NT2/D1 (cell line): Measurements from ENCODE around the gene SCMH1.

Experiments used
- YY1 ChIP-seq: IDR thresholded peaks from 2 replicates; pipeline ENCODE4 v1.6.1; 2011; ENCODE audit not compliant: insufficient read length, insufficient read depth
- ZNF274 ChIP-seq: IDR thresholded peaks from 2 replicates; pipeline ENCODE4 v1.6.1; 2011; ENCODE audit warnings: mild to moderate bottlenecking, low read depth, low read length

DNA sequence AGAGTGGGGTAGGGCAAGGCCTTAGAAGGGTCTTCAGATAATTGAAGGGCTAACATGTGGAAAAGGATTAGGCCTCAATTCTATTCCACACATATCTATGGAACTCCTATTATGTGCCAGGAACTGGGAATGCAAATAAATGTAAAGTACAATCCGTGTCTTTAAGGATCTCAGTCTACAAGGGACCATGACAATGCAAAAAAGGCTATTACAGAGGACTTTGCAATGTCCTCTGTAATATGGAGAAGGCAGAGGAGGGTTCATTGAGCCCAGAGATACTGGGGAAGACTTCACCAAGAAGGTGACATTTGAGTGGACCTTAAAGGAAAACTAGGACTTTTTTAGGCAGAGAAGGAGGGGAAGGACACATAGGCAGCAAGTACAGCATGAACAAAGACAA, 4.5 kb upstream of the SCMH1 start:
- TF ChIP-seq ZNF274 (no peak), YY1 (no peak)
